Measurements from ENCODE around the gene ATP9B. TPM values are rescaled to one million over a fixed set of nuclear protein-coding genes. Genes with fewer than 3 reads are reported as not detected.

The ATP9B gene
- total and polyA plus RNA-seq, 10 of the 15 experiments (the other 5 are each of a cell fraction or from before 2014, with no cell fraction given), result 0.74 to 20.7 (median 12.9) TPM

GRCh38 chr18:79274823-79275222 lies 205.6 kb downstream of the ATP9B start:
- ChIA-PET POLR2A (interaction anchor here (0.5 kb wide), 1 partner anchor 584 kb away, joined by 3 read pairs; no protein-coding TSS in a partner anchor), SMC1A (ENCODE audit: uncharacterized antibody, unreplicated experiment) (interaction anchor here (0.8 to 1.1 kb wide), 2 partner anchors 16 to 33 kb away, joined by 3 to 4 read pairs; no protein-coding TSS in a partner anchor)
- TF ChIP-seq, protein P1, sequence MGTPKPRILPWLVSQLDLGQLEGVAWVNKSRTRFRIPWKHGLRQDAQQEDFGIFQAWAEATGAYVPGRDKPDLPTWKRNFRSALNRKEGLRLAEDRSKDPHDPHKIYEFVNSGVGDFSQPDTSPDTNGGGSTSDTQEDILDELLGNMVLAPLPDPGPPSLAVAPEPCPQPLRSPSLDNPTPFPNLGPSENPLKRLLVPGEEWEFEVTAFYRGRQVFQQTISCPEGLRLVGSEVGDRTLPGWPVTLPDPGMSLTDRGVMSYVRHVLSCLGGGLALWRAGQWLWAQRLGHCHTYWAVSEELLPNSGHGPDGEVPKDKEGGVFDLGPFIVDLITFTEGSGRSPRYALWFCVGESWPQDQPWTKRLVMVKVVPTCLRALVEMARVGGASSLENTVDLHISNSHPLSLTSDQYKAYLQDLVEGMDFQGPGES (IDR thresholded peaks at IDR 0.05), result no peak
- TF ChIP-seq ZNF274 (IDR thresholded peaks at IDR 0.05; ENCODE audit: insufficient read depth, insufficient read length) (no peak), RCOR1 (conservative IDR thresholded peaks at IDR 0.05; ENCODE audit: low read depth, low read length) (no peak), HDAC6 (IDR thresholded peaks at IDR 0.05; ENCODE audit: unreplicated experiment) (no peak), STAT1 (conservative IDR thresholded peaks at IDR 0.05) (no peak), CBFB (IDR thresholded peaks at IDR 0.05; ENCODE audit: low read depth) (no peak), PKNOX1 (IDR thresholded peaks at IDR 0.05) (no peak), CBX5 (IDR thresholded peaks at IDR 0.05; ENCODE audit: low read depth) (no peak), POU2F2 (IDR thresholded peaks at IDR 0.05; ENCODE audit: borderline replicate concordance, low read depth, low read length) (no peak), YBX1 (IDR thresholded peaks at IDR 0.05) (no peak), ETV6 (conservative IDR thresholded peaks at IDR 0.05 in 1 of 2, IDR thresholded peaks at IDR 0.05 in 1 of 2; ENCODE audit: borderline replicate concordance in 1 of 2, low read depth in 1 of 2) (no peak), ZBTB40 (IDR thresholded peaks at IDR 0.05; ENCODE audit: borderline replicate concordance) (no peak), YY1 (IDR thresholded peaks at IDR 0.05; ENCODE audit: low read depth, low read length) (no peak), ZNF622 (IDR thresholded peaks at IDR 0.05) (no peak), TCF12 (IDR thresholded peaks at IDR 0.05; ENCODE audit: low read depth, low read length) (no peak), GABPA (IDR thresholded peaks at IDR 0.05; ENCODE audit: low read depth) (no peak), ZNF217 (IDR thresholded peaks at IDR 0.05) (no peak)
- TF ChIP-seq, protein P2, sequence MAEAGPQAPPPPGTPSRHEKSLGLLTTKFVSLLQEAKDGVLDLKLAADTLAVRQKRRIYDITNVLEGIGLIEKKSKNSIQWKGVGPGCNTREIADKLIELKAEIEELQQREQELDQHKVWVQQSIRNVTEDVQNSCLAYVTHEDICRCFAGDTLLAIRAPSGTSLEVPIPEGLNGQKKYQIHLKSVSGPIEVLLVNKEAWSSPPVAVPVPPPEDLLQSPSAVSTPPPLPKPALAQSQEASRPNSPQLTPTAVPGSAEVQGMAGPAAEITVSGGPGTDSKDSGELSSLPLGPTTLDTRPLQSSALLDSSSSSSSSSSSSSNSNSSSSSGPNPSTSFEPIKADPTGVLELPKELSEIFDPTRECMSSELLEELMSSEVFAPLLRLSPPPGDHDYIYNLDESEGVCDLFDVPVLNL (IDR thresholded peaks at IDR 0.05; ENCODE audit: low read depth, low read length), result no peak

More at GRCh38 chr18:79274823-79275222, 205.6 kb downstream of the ATP9B start:
- ATAC-seq (no peak), DNase-seq (ENCODE audit: low read depth, low spot score) (no peak), FAIRE-seq (no peak)
- Histone ChIP-seq H3K4me3 (no peak overlapping the region), H3K9me3 (replicated peaks; ENCODE audit: control insufficient read depth, insufficient read depth, low read length) (no peaks in the 10 kb centered on the region; the same call in 2 of the 3 replicates), H3K27ac (ENCODE audit: control insufficient read depth, insufficient read depth) (peak overlapping the region; percentile 80), H4K20me1 (ENCODE audit: control insufficient read depth, insufficient read depth) (no peaks in the 10 kb centered on the region), H3K9ac (ENCODE audit: control insufficient read depth, insufficient read depth, low read length) (no peak overlapping the region), H3K36me3 (ENCODE audit: control insufficient read depth in 2 of 2, insufficient read depth in 2 of 2, low read length in 1 of 2) (peaks cover 0 to 3% of the 10 kb centered on the region in 2 experiments; a peak in 2 of 4 replicates), H3K79me2 (ENCODE audit: control insufficient read depth, insufficient read depth, low read length) (no peaks in the 10 kb centered on the region), H3K27me3 (replicated peaks in 1 of 2; ENCODE audit: control insufficient read depth in 2 of 2, insufficient read depth in 2 of 2, low read length in 1 of 2) (no peaks in the 10 kb centered on the region), H2AFZ (ENCODE audit: control insufficient read depth, low read depth, low read length) (peak overlapping the region; percentile 41; the same call in 1 of the 2 replicates), H3K4me1 (ENCODE audit: control insufficient read depth, insufficient read depth, low read length) (peaks cover 15% of the 10 kb centered on the region), H3K4me2 (ENCODE audit: control insufficient read depth, insufficient read depth) (peak overlapping the region; percentile 76)
- 85% methylated on average over 8 of the region's 8 CpGs for WGBS (ENCODE audit: insufficient coverage, insufficient replicate concordance, low lambda C conversion rate, missing lambda C conversion rate)
- intact Hi-C loops (cut with micrococcal nuclease; ENCODE audit: unreplicated experiment) (no loop called here), in situ Hi-C loops (cut with MboI) (no loop called here)
- BruUV-seq (replicated peaks), result no TSS peak
- RAD21 ChIA-PET (ENCODE audit: unreplicated experiment), result interaction anchor here (0.8 kb wide), 1 partner anchor 119 kb away, joined by 3 read pairs; no protein-coding TSS in a partner anchor
- CTCF ChIA-PET, result interaction anchor here (1.5 kb wide), 1 partner anchor 16 kb away, joined by 3 read pairs; no protein-coding TSS in a partner anchor
